Right cardiac atrium (tissue), 5 donors: Measurements from ENCODE around the gene SPATA46. TPM values are rescaled to one million over a fixed set of nuclear protein-coding genes. Genes with fewer than 3 reads are reported as not detected.

Experiments used
- ATAC-seq, 2 donors: fragments of 200-7000 bp; cut with Tn5 transposase; one replicate each; pipeline versions ENCODE4 v1.8.0 to v1.9.1; 2020; ENCODE audit warnings: moderate library complexity in 2 of 2, mild to moderate bottlenecking in 1 of 2
- DNase-seq, 3 donors: peaks; one replicate each; pipeline ENCODE4 v3.0.0-alpha.2; 2020
- H3K27ac ChIP-seq: one replicate; pipeline ENCODE4 v1.5.1; 2013; ENCODE audit warnings: mild to moderate bottlenecking, low read length, control low read depth, moderate library complexity
- H3K27me3 ChIP-seq: one replicate; pipeline ENCODE4 v1.6.1; 2013; ENCODE audit not compliant: control insufficient read depth, insufficient read depth
- H3K4me1 ChIP-seq: one replicate; pipeline ENCODE4 v1.6.1; 2013; ENCODE audit warnings: low read length; ENCODE audit not compliant: control insufficient read depth, insufficient read depth
- H3K4me3 ChIP-seq: one replicate; pipeline ENCODE4 v1.5.1; 2013; ENCODE audit warnings: low read length, control low read depth
- H3K9me3 ChIP-seq: one replicate; pipeline ENCODE4 v1.6.1; 2013; ENCODE audit warnings: low read length; ENCODE audit not compliant: control insufficient read depth
- WGBS: extraction: QIAGEN DNeasy Blood & Tissue Kit; methylation state at CpG from one replicate; pipeline ENCODE4 v1.1.7; 2013; 5-methylcytosine and 5-hydroxymethylcytosine counted together
- intact Hi-C, 4 donors: fragments of 100-400 bp; cut with DNase I; formaldehyde crosslinking; loops; one replicate each; pipeline versions ENCODE4 v1.11.0 to v1.14.0; 2022 to 2023
- polyA plus RNA-seq: library from polyadenylated mRNA; stranded (reverse); fragments of 200-250 nt; gene quantifications from one replicate; pipeline ENCODE4 v1.2.3, GENCODE V29; 2013
- total RNA-seq, 4 donors: library from RNA; stranded (reverse); fragmentation: NEBNext Ultra II Directional; extraction: Animal tissue kit (Norgen Biotek cat#: 25700); gene quantifications; one replicate each; pipeline ENCODE4 v1.2.1, GENCODE V29; 2021
- donor health status: healthy with polysubstance abuse.
- donor health status: DM: no; HTN: yes; CAD: no.
- donor health status: DM: no; HTN: no; CAD: no.
- donor health status: DM: no; HTN: yes; CAD: no; lungs with severe emphysema.
- donor health status: DM: yes; HTN: yes; CAD: no.

SPATA46 gene
- total and polyA plus RNA-seq, 5 donors: not detected

DNA sequence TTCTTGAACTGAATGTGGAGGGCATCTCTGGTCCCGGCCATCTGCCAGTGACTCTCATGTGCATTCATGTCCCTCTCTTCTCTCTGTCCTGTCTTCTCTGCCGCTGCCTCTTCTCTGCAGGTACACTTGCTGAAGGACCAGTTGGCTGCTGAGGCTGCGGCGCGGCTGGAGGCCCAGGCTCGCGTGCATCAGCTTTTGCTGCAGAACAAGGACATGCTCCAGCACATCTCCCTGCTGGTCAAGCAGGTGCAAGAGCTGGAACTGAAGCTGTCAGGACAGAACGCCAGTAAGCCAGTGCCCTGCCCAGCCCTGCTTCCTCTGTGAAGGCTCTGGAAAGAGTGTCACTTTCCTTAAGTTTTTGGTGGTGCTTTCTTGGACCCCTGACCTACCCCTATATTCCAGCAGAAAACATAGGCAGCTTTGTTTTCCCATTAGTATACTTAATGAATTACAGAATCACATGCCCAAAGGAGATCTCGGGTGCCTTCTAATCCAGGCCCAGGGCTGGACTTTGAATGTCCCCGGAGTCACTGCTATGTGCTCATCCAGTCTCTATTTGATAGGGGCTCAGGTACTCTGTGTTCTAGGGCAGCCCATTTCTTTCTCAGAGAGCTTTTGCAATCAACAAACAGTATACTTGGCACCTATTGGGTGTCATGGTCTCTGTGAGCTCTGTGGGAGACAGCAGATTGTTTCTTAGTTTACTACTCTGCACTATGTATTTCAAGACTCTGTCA, 11.2 kb downstream of the SPATA46 start:
- DNase-seq: no peak
- 90% methylated on average over 10 of the region's 10 CpGs for WGBS

DNA sequence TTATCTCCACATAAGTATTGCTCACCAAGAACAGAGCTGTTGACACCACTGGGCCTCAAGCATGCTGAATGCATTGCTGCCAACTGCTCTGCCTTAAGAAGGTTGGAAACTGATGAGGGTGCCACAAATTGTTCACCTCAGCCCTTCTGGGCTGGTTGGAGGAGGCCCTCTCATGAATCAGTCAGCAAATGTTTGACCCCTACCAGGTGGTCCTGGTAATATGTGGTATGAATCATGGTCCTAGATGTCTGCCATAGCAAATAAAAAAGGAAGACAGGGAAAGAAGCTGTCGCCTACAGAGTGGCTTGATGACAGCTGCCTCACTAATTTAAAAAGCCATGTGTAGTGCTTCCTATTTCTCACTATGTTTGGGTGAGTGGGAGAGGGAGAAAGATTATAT, 12.2 kb downstream of the SPATA46 start:
- Histone ChIP-seq H3K27ac (no peak overlapping the region), H3K27me3 (no peaks in the 10 kb centered on the region), H3K9me3 (no peaks in the 10 kb centered on the region), H3K4me1 (no peaks in the 10 kb centered on the region), H3K4me3 (no peak overlapping the region)
- ATAC-seq: no peak
- intact Hi-C loops: no loop called here
- DNase-seq: no peak
- 93% methylated on average over 1 of the region's 1 CpG for WGBS

More for the DNA sequence above, 11.2 kb downstream of the SPATA46 start:
- Histone ChIP-seq H3K9me3 (no peaks in the 10 kb centered on the region), H3K4me3 (no peak overlapping the region), H3K27ac (no peak overlapping the region), H3K4me1 (no peaks in the 10 kb centered on the region), H3K27me3 (no peaks in the 10 kb centered on the region)
- intact Hi-C loops: no loop called here
- no peak for ATAC-seq

DNA sequence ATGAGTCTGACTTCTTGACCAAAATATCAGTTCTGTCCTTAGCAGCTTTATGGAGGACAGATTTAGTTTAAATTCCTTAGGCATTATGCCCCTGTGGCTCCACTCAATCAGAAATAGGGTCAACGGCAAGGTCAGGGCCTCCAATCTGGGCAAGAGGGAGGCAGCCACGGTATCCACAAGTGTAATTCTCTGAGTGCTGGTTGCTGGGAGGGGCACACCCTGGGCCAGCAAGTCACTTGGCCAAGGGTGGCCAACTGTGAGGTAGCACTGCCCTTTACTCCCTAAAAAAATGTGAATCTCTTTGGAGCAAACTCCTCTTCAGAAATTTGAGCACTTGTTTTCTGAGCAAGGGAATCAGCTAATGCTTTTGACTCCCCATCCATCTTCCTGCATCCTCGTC, 12.8 kb downstream of the SPATA46 start:
- Histone ChIP-seq H3K27ac (no peak overlapping the region), H3K4me3 (no peak overlapping the region), H3K9me3 (no peaks in the 10 kb centered on the region), H3K4me1 (no peaks in the 10 kb centered on the region), H3K27me3 (no peaks in the 10 kb centered on the region)
- 86% methylated on average over 3 of the region's 3 CpGs for WGBS
- DNase-seq (no peak), ATAC-seq (no peak)
- intact Hi-C loops: no loop called here

DNA sequence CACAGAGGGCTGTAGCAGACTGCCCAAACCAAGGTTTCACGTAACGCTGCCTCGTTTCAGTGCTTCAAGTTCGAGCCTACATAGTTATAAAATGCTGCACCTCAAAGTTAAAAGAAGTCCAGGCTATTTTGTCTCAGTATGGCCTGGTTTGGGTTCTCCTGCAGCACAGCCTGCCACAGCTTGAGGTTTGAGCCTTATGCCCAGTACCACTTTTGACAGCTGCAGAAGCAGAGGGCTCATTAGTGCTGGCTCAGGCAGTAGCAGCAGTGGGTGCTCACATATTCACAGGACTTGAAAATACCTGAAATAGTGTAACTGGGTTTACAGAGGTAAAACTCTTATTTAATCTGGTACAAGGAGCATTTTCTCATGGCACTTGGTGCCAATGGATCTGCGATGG, 15.3 kb downstream of the SPATA46 start:
- intact Hi-C loops: no loop called here
- WGBS: 92% methylated on average over 5 of the region's 5 CpGs
- no peak for DNase-seq
- H3K9me3 ChIP-seq: no peaks in the 10 kb centered on the region
- ATAC-seq: no peak
- no peak overlapping the region for H3K4me3 ChIP-seq
- H3K27ac ChIP-seq: no peak overlapping the region
- H3K4me1 ChIP-seq: no peaks in the 10 kb centered on the region
- H3K27me3 ChIP-seq: no peaks in the 10 kb centered on the region

DNA sequence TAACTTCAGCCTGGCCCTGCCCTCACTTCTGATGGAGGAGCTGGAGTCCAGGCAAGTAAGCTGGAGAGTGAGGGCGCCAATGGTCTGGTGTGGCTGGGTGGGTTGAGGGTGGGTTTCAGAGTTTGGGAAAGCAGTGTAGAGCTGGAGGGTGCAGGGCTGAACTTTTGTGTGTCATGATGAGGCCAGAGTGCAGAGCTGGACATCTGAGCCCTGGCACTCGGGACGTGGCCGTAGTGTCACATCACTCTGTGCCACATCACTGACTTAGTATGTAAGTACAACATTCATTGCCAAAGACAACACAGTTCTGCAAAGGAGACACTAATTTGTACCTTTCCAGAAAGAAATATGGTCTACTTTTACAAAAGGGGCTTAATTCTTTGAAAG, 15.8 kb downstream of the SPATA46 start:
- intact Hi-C loops: no loop called here
- H3K9me3 ChIP-seq: no peaks in the 10 kb centered on the region
- H3K4me1 ChIP-seq: no peaks in the 10 kb centered on the region
- no peaks in the 10 kb centered on the region for H3K27me3 ChIP-seq
- H3K27ac ChIP-seq: no peak overlapping the region
- no peak for ATAC-seq
- no peak for DNase-seq
- H3K4me3 ChIP-seq: no peak overlapping the region
- WGBS: 96% methylated on average over 4 of the region's 4 CpGs

DNA sequence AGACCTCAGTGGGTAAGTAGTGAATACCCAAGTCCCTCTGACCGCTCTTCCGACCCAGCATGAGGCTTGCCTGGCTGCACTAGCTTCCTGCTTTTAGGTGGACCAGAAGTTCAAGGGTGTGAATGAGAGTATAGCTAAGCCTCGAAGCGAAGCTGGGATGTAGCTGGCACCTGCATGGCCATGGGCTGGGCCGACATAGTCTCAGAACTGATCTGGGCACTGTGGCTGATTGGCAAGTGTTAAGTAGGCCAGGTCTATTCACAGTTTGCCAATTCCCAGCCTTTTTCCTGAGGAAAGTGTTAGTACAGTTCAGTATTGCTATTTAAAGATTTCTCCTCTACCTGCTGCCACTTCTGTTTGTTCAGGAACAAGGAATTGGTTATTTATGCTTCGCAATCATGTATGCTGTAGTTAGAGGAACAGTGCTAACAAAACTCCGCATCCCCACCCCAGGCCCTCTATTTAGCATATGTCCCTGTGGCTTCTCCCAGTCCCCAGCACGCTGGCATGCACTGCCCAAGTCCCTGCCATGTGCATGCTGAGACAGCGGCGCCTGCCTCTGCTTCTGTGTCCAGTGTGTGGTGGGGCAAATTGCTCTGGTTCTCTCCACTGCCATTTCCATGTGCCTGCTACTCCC, 16.3 kb downstream of the SPATA46 start:
- no peaks in the 10 kb centered on the region for H3K4me1 ChIP-seq
- DNase-seq: no peak
- no peaks in the 10 kb centered on the region for H3K9me3 ChIP-seq
- intact Hi-C loops: no loop called here
- no peaks in the 10 kb centered on the region for H3K27me3 ChIP-seq
- H3K27ac ChIP-seq: no peak overlapping the region
- WGBS: 95% methylated on average over 10 of the region's 10 CpGs
- H3K4me3 ChIP-seq: no peak overlapping the region
- ATAC-seq: no peak

DNA sequence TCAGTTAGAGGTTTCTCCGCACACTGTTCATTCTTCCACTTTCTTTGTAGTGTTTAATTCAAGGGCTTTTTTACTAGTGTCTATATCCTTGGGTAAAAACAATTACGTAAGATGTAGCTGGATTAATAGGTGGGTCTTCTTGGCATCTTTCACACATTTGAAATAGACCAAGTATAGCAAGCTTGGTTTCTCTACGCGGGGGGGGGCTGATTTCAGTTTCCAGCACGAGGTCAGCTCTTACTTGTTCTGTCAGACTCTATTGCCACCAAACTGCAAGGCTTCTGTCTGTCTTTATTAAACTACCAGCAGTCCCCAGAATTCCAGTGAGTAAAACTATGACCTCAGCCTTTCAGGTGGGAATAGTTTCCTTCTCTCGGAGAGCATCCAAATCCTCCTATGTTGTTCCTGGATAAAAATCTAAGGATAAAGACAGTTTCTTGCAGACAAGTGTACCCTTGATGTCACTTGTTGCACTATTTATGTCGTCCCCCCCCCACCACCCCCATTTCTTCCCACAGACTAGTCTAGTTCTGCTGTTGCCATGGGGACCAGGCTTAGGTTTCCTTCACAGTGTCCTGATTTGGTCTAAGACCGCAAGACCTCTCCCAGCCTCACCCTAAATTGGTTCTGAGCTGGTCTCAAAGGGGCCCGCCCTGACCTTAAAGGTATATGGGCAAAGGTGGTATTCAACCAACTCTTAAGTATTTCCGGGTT, 17.0 kb downstream of the SPATA46 start:
- intact Hi-C loops: no loop called here
- Histone ChIP-seq H3K4me3 (no peak overlapping the region), H3K4me1 (no peaks in the 10 kb centered on the region), H3K9me3 (no peaks in the 10 kb centered on the region), H3K27me3 (no peaks in the 10 kb centered on the region), H3K27ac (no peak overlapping the region)
- 93% methylated on average over 10 of the region's 10 CpGs for WGBS
- DNase-seq: no peak
- ATAC-seq: no peak

DNA sequence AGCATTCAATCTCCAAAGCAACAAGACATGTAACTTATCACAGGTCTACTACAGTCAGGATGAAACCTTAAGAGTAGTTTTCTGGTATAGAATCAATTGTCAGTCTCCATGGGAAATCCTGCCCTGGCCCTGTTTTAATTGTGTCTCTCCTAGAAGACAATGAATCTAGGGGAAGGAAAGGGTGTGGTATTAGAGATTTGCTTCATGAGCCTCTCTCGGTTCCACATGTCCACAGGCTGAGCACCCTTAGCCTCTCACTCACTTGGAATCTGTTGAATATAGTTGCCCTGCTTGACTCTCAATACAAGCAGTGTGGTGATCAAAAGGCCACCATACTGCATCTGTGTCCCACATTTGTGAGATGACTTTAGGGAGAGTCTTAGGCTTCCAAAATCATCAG, 17.7 kb downstream of the SPATA46 start:
- Histone ChIP-seq H3K9me3 (no peaks in the 10 kb centered on the region), H3K4me1 (no peaks in the 10 kb centered on the region), H3K27ac (no peak overlapping the region), H3K27me3 (no peaks in the 10 kb centered on the region), H3K4me3 (no peak overlapping the region)
- 54% methylated on average over 1 of the region's 1 CpG for WGBS
- ATAC-seq: peak in 1 of 2 donors; percentile 65
- no peak for DNase-seq
- intact Hi-C loops: no loop called here

DNA sequence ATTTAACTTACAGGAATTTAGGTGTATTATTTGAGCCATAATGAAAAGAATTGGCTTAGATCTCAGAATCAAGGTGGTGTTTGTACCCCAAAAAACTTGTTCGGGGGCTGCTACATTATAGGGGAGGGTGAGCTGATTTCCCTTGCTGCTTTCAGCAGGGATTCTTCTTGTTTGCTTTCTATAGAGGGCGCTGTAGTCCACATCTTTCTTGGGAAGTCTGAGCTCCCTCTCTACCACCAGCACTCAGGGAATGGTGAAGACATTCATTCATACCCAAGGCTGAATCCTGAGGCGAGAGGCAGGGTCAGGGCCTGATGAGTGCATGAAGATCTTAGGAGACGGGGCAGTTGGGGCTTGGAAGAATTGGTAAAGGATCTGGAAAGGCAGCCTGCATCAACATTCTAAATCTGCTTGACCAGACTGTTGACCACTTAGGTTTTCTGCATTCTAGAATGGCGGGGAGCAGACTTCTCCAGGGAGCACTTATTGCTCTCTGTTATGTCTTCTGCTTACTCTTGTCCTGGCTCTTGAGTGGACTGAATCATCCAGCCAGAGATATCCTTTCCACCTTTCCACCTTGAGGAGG, 18.9 kb downstream of the SPATA46 start:
- Histone ChIP-seq H3K27ac (no peak overlapping the region), H3K27me3 (no peaks in the 10 kb centered on the region), H3K4me1 (no peaks in the 10 kb centered on the region), H3K4me3 (no peak overlapping the region), H3K9me3 (no peaks in the 10 kb centered on the region)
- intact Hi-C loops: no loop called here
- DNase-seq (no peak), ATAC-seq (peak in 1 of 2 donors; percentile 33)
- WGBS: 65% methylated on average over 5 of the region's 5 CpGs

DNA sequence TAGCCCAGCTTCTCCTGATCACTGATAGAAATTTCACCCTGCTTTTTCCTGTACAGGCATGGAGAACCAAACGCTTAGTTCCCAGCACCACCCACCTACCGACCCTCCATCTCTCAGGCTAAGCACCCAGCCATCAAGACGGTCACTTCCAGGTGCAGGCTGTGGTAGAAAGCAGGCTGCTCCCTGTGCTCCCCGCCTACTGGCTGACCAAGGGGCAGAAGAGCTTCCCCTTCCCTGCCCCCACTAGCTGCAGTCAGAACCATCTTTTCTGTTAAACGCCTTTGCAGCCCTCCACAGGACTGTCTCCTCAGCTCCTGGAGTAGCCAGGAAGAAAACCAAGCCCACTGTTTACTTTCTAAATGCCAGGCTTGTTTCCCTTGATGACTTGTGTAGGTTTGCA, 23.0 kb downstream of the SPATA46 start:
- WGBS: 75% methylated on average over 5 of the region's 5 CpGs
- DNase-seq (no peak), ATAC-seq (no peak)
- Histone ChIP-seq H3K4me3 (no peak overlapping the region), H3K4me1 (no peaks in the 10 kb centered on the region), H3K9me3 (no peaks in the 10 kb centered on the region), H3K27ac (no peak overlapping the region), H3K27me3 (no peaks in the 10 kb centered on the region)
- intact Hi-C loops: no loop called here

DNA sequence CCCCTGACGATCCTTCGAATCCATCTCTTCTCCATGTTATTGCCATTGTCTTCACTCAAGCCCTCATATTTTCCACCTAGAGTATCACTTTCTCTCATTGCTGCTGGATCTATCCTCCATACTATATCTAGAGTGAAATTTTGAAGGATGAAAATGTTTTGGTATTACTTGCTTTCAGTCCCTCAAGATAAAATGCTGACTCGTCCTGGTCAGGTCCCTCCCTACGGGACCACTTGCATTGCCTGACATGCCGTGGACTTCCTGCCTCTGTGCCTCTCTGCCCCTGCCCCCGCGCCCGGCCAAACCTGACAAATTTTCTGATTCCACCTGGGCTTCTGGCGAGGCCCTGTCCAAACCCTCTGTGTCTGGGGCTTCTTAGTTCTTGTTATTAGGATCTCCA, 23.6 kb downstream of the SPATA46 start:
- H3K27me3 ChIP-seq: no peaks in the 10 kb centered on the region
- 84% methylated on average over 9 of the region's 9 CpGs for WGBS
- H3K4me1 ChIP-seq: no peaks in the 10 kb centered on the region
- no peak overlapping the region for H3K4me3 ChIP-seq
- DNase-seq (no peak), ATAC-seq (no peak)
- no peak overlapping the region for H3K27ac ChIP-seq
- intact Hi-C loops: no loop called here
- H3K9me3 ChIP-seq: no peaks in the 10 kb centered on the region
